Measurements from ENCODE around the gene MBD2.
"Not testable (repeated sequence)": the region's sequence is repeated elsewhere in the genome, so short reads cannot be mapped to it uniquely, and the experiment has no call there.

MBD2 gene

DNA sequence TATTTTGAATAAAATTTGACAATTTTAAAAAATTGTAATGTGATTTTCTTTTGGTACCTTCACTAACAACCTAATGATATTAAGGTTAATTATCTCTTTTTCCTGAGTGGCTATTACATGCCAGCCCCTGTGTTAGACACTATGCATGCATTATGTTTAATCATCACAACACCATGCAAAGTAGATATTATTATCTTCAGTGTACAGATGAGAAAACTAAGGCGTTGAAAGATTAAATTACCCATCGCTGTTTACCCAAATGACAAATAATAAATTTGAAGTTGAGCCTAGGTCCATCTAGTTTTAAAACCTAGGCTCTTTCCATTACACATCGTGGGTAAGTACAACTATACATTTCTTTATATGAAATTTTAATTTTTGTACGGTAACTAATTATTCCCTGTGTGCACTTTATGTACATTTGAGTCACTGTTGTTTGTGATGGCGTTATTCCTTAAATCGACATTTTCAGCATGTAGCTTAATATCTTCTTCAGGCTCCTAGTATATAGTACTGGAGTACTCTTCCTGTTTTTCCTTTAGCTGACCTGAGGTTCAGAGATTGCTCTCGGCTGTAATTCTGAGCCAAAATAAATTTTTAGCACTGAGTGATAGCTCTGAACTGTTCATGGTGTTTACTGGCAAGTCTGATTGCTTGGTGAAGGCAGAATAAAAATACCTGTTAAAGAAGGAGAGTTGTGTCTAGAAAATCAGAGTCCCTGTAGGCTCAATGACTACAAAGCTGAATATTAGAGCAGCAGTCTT is 13.9 kb upstream of the MBD2 start:
- FAIRE-seq (no peak), DNase-seq (ENCODE audit: low spot score) (no peak)

GRCh38 chr18:54235871-54236270 is 11.4 kb upstream of the MBD2 start:
- DNase-seq (ENCODE audit: low spot score): no peak
- FAIRE-seq: no peak

- FAIRE-seq (no peak), DNase-seq (ENCODE audit: low spot score) (no peak)
These were observed 9.3 kb upstream of the MBD2 start for GRCh38 chr18:54233747-54234146.

- DNase-seq (ENCODE audit: low spot score): no peak
- FAIRE-seq: no peak
These were observed 8.8 kb upstream of the MBD2 start for GRCh38 chr18:54233228-54233625.

- DNase-seq (ENCODE audit: low spot score) (no peak), FAIRE-seq (no peak)
These were observed 8.2 kb upstream of the MBD2 start for GRCh38 chr18:54232485-54233227.

- no peak for FAIRE-seq
These were observed 5.1 kb upstream of the MBD2 start for GRCh38 chr18:54229421-54230059.

GRCh38 chr18:54228364-54228763 is 3.9 kb upstream of the MBD2 start:
- no peak for FAIRE-seq
- DNase-seq (ENCODE audit: low spot score): no peak

More at GRCh38 chr18:54229421-54230059, 5.1 kb upstream of the MBD2 start:
- DNase-seq (ENCODE audit: low spot score): no peak

DNA sequence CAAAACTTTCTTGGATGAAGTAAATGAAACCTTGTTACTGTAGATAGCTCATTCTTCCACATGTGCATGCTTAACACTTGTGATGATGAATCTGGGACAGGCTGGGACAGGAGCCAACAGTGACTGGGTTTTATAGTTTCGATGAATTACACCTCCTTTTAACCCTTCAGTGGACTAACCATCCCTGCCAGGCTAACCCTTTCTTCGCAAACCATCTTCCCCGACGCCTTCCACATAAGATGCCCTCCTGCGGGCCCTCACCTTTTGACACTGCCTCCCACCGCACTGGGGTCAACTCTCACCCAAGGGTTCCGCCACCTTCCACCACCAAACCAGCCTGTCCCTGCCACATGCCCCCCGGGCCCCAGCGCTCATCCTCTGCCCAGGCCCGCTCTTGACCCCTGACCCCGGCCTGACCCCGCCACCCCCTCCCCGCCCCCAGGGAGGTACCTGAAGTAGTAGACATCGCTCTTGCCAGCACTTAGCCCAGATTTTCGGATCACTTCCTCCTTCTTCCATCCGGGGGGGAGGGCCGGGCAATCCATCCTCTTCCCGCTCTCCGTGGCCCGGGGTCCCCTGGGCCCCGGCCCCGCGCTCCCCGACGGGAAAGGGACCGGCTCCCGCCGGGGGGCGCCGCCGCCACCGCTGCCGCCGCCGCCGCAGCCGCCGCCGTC is 764 bp downstream of the MBD2 start:
- DNase-seq (ENCODE audit: low spot score) (peak; percentile 29), FAIRE-seq (no peak)

DNA sequence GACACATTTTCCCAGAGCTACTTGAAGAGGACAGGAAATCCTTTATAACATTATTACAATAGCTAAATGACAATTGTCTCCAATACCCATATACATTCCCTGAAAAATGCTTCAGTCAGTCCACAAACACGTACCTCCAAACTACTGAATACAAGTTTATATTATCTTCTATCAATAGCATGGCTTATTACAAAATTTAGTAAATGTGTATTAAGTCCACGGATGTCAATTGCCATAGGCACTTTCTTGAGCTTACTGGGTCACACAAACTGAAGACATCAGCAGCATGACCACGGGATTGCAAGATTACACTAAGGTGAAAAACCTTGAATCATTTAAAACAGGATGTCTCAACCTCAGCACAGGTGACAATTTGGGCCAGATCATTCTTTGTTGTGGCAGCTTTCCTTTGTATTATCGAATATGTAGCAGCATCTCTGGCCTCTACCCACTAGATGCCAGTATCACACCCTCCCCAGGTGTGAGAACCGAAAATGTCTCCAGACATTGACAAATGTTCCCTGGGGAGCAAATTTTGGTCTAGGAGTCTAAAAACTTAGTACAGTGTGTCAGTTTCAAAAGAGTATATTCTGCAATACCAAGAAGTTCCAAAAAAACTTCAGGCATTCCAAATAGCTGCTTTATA is 1.4 kb downstream of the MBD2 start:
- DNase-seq (ENCODE audit: low spot score) (no peak), FAIRE-seq (no peak)

DNA sequence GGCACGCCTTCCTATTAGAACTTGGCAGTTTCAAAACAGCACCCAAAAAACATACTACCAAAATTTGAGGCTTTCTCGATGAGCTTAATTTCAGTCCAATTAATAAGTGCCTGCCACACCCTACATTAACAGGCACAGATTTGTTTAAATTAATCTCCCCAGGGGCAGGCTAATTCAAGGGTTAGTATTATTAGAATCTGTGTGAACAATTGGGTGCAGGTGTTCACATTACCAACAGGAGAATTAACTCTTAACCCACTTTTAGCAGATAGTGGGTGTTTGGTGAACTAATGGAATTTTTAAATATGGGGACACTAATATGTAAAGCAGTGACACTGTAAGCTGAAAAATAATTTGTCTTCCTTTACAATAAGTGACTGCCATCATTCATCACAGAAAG is 4.1 kb downstream of the MBD2 start:
- FAIRE-seq: no peak

GRCh38 chr18:54218803-54219202 is 5.7 kb downstream of the MBD2 start:
- FAIRE-seq; DNase-seq (ENCODE audit: low spot score): not testable (repeated sequence)

More for the DNA sequence above, 4.1 kb downstream of the MBD2 start:
- DNase-seq (ENCODE audit: low spot score): no peak

GRCh38 chr18:54218299-54218698 is 6.2 kb downstream of the MBD2 start:
- FAIRE-seq (no peak), DNase-seq (ENCODE audit: low spot score) (no peak)

- FAIRE-seq (no peak), DNase-seq (ENCODE audit: low spot score) (no peak)
These were observed 6.8 kb downstream of the MBD2 start for GRCh38 chr18:54217624-54218023.

DNA sequence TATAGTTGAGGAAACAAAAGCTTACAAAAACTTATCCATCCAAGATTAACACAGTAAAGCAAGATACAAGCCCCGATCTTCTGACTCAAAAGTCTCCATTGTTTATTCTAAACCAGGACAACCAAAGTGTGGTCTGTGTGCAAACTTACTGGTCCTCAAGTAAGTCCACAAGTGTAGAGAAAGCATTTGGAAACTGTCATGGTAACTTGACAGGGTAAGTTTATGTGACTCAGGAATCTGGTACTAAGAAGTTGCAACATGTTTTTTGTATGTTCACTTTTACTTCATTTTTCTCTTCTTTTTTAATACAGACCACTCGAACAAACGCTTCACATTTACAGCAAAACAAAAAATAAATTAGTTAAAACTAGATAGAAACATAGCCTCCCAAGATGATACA is 9.4 kb downstream of the MBD2 start:
- FAIRE-seq (no peak), DNase-seq (ENCODE audit: low spot score) (no peak)

GRCh38 chr18:54210463-54210862 is 14.0 kb downstream of the MBD2 start:
- FAIRE-seq (no peak), DNase-seq (ENCODE audit: low spot score) (no peak)

DNA sequence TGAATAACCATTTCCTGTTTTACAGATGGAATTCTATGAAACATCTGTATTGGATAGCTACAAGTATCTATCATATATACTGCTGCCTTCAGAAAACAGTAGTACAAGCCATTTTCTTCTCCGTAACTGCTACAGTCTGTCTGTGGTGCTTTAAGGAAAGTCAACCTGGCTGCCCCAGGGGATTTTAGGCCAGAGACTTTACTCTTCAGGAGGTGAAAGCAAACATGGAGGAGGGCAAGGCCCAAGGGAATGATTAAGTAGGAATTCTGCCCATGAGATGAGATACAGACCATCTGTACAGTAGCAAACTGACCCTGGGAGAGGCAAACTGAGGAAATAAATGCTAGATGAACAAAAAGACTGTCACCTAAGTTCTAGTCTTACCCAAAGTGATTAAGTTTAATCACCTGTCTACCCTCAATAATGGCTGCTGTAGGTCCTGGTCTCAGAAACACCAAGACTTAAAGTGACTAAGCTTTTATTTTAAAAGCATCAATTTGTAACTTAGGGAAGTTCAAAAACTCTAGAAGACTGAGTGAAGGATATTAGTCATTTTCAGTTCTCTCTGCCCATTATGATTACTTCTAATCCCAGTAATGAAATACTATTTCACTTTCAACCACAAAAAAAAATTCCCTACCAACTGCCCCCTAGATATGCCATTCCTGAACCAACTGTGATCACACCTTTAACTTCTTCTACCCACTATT is 14.8 kb downstream of the MBD2 start:
- DNase-seq (ENCODE audit: low spot score) (no peak), FAIRE-seq (no peak)

DNA sequence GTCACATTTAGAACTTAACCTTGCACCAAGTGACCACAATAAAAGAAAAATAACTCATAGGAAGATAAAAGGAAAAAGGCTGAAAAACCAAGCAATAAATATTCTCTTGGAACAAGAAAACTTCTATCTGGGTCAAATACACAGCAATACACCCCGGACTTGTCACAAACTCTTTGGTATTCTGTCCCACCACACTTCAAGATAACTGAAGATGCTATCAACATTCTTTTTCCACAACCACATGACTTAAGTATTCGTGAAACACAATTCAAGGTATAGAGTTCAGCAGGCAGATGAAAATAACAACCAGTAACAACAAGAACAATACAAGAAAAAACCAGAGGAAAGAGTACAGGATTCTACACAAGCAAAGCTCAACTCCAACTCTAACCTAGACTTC is 18.0 kb downstream of the MBD2 start:
- FAIRE-seq (no peak), DNase-seq (ENCODE audit: low spot score) (no peak)

GRCh38 chr18:54205959-54206358 is 18.5 kb downstream of the MBD2 start:
- FAIRE-seq (no peak), DNase-seq (ENCODE audit: low spot score) (no peak)

DNA sequence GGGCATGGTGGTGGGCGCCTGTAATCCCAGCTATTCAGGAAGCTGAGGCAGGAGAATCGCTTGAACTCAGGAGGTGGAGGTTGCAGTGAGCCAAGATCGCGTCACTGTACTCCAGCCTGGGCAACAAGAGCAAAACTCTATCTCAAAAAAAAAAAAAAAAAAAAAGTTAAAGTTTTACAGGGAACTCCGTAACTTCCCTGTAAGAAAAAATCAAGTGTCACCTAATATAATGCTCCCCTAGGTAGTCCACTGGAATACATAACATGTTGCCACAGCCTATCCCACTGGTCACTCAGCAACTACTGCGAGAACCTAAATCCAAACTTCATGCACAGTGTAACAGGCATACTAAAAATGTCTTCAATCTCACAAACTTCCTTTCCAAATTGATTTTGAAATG is 19.0 kb downstream of the MBD2 start:
- DNase-seq (ENCODE audit: low spot score); FAIRE-seq: not testable (repeated sequence)

DNA sequence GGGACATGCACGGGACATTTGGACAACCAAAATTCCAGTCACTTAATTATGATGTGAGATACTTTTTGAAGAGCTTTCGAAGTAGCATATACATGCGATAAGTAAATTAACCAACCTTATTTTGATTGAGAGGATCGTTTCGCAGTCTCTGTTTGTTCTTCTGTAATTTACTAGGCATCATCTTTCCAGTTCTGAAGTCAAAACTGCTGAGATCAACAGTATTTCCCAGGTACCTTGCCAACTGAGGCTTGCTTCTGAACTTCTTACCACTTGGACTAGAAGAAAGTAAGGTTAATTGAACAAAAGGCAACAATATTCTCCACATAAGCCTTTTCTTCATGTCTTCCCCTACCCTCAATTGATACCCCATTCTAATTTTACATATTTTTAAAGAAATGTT is 19.6 kb downstream of the MBD2 start:
- no peak for DNase-seq (ENCODE audit: low spot score)
- FAIRE-seq: no peak

- FAIRE-seq: no peak
- no peak for DNase-seq (ENCODE audit: low spot score)
These were observed 20.6 kb downstream of the MBD2 start for GRCh38 chr18:54203914-54204313.
